NCI-H2029 treated with DMSO at 0.1 percent for 48 hours (cell line): ENCODE data around the gene C1orf21.

Experiments used
- DNase-seq: peaks from one replicate; lab custom pipeline; 2025; lab: John Stamatoyannopoulos, UW

Gene C1orf21

DNA sequence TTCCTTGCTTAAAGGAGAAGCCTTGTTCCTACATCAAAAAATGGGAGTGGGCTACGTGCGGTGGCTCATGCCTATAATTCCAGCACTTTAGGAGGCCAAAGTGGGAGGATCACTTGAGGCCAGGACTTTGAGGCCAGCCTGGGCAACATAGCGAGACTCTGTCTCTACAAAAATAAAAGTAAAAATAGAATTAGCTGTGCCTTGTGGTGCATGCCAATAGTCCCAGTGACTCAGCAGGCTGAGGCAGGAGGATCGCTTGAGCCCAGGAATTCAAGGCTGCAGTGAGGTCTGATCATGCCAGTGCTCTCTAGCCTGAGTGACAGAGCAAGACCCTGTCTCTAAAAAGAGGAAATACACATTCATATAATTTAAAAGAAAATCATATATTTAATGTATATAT, 127.1 kb downstream of the C1orf21 start:
- DNase-seq = no peak

DNA sequence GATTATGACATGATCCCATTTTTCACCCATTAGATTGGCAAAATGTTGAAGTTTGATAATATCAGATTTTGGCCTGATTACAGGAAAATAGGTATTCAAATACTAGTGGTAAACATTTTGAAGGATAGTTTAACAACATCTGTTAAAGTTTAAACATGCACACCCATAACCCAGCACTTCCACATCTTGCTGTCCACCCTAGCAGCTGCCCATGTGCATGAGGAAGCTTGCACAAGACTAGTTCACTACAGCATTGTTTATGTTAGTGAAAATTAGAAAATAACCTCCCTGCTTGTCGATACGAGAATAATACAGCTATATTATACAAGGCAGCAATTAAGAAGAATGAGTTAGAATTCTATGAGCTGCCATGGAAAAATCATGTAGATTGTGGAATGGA, 127.6 kb downstream of the C1orf21 start:
- no peak for DNase-seq

GRCh38 chr1:184517130-184517529, 130.3 kb downstream of the C1orf21 start:
- DNase-seq = no peak

GRCh38 chr1:184518736-184519357, 132.0 kb downstream of the C1orf21 start:
- no peak for DNase-seq

GRCh38 chr1:184520336-184520735, 133.5 kb downstream of the C1orf21 start:
- DNase-seq = no peak

DNA sequence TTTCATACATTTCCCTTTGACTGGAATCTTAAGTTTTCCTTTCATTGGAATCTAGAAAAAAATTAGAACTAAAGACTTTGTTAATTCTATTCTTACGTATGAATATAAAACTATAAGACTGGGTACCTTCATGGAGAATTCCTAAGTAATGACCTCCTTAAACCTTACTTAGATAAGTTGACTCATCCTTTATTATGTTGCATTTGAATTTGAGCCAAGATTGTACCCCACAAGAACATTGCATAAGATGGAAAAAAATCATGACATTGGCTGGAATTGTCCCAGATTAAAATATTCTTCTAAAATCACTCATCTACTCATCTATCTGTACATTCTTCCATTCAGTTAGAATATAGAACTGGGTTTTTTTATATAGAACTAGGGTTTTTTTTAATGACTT, 137.4 kb downstream of the C1orf21 start:
- DNase-seq = no peak

DNA sequence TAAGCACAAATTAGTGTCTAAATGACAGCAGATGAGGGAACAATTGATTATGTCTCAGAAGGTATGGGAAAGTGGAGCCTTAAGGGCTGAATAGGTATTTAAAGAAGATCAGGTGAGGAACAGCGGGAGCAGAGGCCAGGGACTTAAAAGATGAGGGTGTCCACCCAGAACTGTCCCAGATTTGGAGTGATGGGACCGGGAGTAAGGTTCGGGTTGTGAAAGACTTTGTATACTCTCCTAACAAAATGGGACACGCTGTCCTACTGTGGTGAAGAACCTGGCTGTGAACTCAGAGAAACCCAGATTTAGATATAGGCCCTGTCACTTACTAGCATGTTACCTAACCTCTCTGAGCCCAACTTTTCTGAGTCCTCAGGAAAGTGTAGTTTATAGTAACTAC, 140.6 kb downstream of the C1orf21 start:
- DNase-seq = no peak

- DNase-seq = no peak
Observed at GRCh38 chr1:184530226-184530625, 143.4 kb downstream of the C1orf21 start.

DNA sequence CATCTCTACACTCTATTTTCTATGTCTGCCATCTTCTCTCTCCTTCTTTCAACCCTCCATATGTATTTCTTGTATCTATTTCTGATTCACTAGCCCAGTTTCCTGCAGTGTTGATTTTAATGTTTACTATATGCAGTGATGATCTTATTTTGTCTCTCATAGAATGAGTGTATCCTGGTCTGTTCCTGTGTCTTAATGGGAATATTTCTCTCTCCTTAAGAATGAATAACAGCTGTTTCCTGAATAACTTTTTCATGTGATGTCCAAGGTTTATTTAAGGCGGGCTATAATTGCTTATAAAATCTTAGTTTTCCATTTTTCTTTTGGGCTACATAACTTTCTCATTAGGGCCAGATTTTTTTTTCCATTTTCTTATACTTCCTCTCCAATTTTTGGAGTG, 144.5 kb downstream of the C1orf21 start:
- no peak for DNase-seq

GRCh38 chr1:184532199-184532598, 145.4 kb downstream of the C1orf21 start:
- DNase-seq = no peak

GRCh38 chr1:184533049-184533448, 146.2 kb downstream of the C1orf21 start:
- DNase-seq = no peak

DNA sequence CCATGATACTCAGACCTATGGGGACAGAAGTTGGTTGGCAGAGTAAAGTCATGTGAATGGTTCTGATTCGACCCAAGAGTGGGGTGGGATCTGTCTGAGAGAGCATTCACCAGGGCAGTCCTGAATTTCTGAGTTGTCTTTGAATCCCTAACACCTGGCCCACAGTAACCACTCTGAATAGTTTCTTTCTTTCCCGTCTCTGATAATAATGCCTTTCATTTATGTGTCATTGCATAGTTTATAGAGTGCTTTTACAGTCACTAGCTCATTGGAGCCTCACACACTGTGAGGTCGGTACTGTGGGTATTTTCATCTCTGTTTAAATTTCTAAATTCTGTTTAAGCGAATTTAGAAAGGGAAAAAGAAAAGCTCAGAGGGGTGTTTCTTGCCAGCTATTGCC, 147.1 kb downstream of the C1orf21 start:
- no peak for DNase-seq

DNA sequence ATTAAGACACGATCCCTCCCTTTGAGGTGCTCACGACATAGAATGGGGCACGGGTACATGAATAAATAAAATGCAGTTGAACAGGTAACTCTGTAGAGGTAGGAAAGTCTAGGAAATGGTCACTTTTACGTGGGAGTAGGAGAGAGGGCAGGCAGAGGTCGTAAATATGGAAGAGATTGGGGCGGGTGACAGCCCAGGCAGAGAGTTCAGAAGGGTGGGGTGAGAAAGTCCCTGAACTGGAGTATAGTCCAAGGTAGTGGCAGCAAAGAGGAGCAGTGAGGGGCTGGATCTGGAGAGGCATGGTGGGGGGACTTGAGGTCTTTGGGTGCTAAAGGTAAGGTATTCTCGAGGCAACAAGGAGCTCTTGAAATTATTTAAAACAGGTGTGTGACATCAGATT, 147.9 kb downstream of the C1orf21 start:
- no peak for DNase-seq

DNA sequence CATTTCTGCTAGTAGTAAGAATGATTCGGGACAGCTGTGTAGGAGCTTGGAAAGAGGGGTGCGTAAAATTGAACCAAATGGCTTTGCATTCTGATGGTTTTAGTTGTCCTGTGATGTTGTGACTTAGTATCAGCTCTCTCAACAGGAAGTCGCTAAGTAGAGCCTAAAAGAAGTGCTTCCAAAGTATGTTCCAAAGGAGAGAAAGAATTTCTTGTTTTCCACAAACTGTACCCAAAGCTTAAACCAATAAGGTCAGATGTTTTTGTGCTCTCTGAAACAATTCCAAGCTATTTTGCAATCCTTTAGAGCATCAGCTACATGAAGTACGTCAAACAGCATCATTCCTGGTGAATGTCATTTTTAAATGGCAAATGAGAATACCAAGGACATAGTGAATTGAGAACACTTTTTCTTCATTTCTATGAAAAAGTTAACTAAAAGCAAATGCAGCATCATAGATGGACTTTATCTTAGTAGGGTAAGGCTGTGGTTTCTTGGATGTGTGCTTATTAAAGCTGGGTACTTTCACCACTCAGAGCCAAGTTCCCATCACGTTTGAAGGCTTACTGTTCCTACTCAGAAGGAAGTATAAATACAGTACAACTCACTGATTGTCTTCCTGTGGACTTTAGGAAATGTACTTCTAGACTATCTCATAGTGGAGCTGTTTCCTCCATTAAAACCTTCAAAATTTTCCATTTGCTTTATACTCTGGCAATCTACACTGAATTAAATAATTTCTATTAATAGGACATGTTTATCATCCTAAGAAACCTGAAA, 148.6 kb downstream of the C1orf21 start:
- no peak for DNase-seq

- DNase-seq = no peak
Observed at GRCh38 chr1:184536246-184536985, 149.6 kb downstream of the C1orf21 start.

GRCh38 chr1:184539580-184539979, 152.8 kb downstream of the C1orf21 start:
- no peak for DNase-seq

DNA sequence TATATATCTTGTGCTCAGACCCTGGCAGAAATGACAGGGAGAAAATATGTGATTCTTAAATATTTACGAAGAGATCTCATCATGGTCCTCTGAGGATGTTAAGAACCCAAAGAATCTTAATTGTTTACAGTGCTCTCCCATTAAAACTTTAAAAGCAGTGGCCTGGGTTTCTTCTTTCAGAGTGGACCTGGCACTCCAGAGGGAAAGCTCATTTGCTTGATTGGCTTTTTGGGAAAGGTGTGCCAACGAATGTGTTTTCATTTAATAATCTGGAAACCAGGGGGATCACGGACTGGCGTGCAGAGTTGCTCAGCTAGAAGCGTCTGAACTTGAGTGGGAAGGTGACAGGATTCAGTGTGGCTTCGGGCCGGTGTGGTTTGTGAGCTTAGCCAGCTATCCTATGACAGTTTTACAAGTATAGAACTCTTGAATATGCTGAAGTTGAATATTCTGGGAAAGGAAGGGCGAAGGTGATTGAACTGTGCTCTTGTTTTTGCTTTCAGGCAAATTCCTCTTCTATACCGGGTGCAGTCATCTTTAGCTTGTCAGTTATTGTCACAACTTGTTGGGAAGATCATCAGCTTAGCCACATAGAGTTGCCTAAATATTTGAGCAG, 154.8 kb downstream of the C1orf21 start:
- no peak for DNase-seq

GRCh38 chr1:184542291-184542690, 155.5 kb downstream of the C1orf21 start:
- DNase-seq = no peak

DNA sequence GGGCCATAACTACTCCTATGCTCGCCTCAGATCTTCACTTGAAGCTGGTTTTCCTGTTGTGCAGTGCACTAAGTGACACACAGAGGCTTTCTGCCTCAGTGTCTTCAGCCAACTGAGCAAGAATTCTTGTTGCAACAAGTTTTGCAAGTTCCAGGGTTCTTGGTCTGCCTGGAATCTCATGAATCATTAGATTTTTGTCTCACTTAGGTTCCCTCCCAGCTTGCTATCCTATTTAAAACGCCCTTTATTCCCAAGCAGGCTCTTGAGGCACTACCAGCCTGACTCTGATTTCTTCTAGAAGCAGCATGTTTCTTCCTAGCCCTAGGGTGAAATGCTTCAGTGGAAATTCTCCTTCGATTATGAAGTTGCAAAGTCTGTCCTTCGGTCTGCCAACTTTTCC, 158.8 kb downstream of the C1orf21 start:
- DNase-seq = no peak

GRCh38 chr1:184552446-184552845, 165.6 kb downstream of the C1orf21 start:
- no peak for DNase-seq

- DNase-seq = no peak
Observed at GRCh38 chr1:184553845-184554244, 167.0 kb downstream of the C1orf21 start.
